Measurements from ENCODE around the gene CCL14.

CCL14 gene

DNA sequence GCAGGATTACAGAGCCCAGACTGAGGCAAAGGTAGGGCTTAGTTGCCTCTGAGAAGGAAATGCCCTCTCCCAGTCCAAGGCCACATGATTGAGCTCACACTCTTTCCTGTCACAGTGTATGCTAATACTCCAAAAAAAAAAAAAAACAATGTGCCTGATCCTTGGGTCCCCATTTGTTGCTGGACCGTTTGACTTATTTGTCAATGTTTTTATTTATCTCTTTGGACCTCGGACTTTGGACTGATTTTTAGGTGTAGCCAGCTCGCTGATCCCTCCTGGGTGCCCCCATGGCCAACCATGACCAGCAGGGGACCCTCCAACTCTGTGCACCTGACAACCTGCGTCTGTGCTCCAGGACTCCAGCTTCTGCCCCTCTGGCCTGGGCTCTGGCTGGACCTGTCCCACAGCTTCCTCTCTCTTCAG lies 4.6 kb downstream of the CCL14 start:
- TF ChIP-seq, protein P1, sequence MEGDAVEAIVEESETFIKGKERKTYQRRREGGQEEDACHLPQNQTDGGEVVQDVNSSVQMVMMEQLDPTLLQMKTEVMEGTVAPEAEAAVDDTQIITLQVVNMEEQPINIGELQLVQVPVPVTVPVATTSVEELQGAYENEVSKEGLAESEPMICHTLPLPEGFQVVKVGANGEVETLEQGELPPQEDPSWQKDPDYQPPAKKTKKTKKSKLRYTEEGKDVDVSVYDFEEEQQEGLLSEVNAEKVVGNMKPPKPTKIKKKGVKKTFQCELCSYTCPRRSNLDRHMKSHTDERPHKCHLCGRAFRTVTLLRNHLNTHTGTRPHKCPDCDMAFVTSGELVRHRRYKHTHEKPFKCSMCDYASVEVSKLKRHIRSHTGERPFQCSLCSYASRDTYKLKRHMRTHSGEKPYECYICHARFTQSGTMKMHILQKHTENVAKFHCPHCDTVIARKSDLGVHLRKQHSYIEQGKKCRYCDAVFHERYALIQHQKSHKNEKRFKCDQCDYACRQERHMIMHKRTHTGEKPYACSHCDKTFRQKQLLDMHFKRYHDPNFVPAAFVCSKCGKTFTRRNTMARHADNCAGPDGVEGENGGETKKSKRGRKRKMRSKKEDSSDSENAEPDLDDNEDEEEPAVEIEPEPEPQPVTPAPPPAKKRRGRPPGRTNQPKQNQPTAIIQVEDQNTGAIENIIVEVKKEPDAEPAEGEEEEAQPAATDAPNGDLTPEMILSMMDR (IDR thresholded peaks at IDR 0.05; ENCODE audit: low read depth, low read length) = peak; percentile 69
- no peak for TF ChIP-seq EZH2phosphoT487 (IDR thresholded peaks at IDR 0.05; ENCODE audit: low read depth)
- Histone ChIP-seq H3K4me2 (ENCODE audit: low read length) (no peak overlapping the region), H3K36me3 (replicated peaks; ENCODE audit: low read depth, low read length) (no peaks in the 10 kb centered on the region), H3K27me3 (ENCODE audit: low read depth, low read length) (peaks cover 63% of the 10 kb centered on the region), H3K9me3 (ENCODE audit: insufficient read depth, low read length) (no peaks in the 10 kb centered on the region), H3K4me3 (ENCODE audit: low read length) (no peak overlapping the region), H2AFZ (ENCODE audit: low read depth, low read length) (no peak overlapping the region), H3K4me1 (ENCODE audit: low read length) (peaks cover 14% of the 10 kb centered on the region), H4K20me1 (ENCODE audit: insufficient read depth, low read length) (no peaks in the 10 kb centered on the region), H3K27ac (ENCODE audit: low read length) (no peak overlapping the region), H3K79me2 (ENCODE audit: low read length) (no peaks in the 10 kb centered on the region), H3K9ac (ENCODE audit: low read length) (no peak overlapping the region)

DNA sequence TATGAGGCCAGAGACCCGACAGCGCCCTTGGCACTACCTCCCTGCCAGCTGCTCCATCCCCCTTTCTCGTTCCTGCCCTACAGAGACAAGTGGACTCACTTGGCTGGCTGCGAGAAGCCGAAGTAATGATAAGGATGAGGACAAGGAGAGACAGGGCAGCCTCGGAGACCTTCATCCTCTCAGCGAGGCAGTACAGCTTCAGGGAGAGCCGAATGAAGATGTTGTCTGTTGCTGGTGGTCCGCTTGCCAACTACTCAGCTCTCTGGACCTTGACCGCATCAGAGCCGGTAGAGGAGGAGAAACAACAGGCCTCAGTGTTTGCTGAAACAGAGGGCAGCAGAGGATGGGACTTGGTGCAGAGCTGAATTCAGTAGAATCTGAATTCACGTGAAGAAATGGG lies 5.3 kb downstream of the CCL14 start, which contains the start of gene CCL16:
Gene CCL16 (minus strand): TSS at position 252 of the 400 bp plus-strand sequence. CDS start 77 bp downstream, at position 175.
- Histone ChIP-seq H3K9ac (ENCODE audit: low read length) (no peak within 1 kb of the TSS), H2AFZ (ENCODE audit: low read depth, low read length) (no peak within 1 kb of the TSS), H3K4me2 (ENCODE audit: low read length) (no peak within 1 kb of the TSS), H4K20me1 (ENCODE audit: insufficient read depth, low read length) (no peaks in the 10 kb centered on the region), H3K27ac (ENCODE audit: low read length) (no peak within 1 kb of the TSS), H3K9me3 (ENCODE audit: insufficient read depth, low read length) (no peaks in the 10 kb centered on the region), H3K36me3 (replicated peaks; ENCODE audit: low read depth, low read length) (no peaks in the 10 kb centered on the region), H3K79me2 (ENCODE audit: low read length) (no peaks in the 10 kb centered on the region), H3K4me3 (ENCODE audit: low read length) (no peak within 1 kb of the TSS), H3K4me1 (ENCODE audit: low read length) (peaks cover 21% of the 10 kb centered on the region), H3K27me3 (ENCODE audit: low read depth, low read length) (peaks cover 60% of the 10 kb centered on the region)
- no peak for TF ChIP-seq EZH2phosphoT487 (IDR thresholded peaks at IDR 0.05; ENCODE audit: low read depth)
- TF ChIP-seq, protein P1 (IDR thresholded peaks at IDR 0.05; ENCODE audit: low read depth, low read length) = no peak

DNA sequence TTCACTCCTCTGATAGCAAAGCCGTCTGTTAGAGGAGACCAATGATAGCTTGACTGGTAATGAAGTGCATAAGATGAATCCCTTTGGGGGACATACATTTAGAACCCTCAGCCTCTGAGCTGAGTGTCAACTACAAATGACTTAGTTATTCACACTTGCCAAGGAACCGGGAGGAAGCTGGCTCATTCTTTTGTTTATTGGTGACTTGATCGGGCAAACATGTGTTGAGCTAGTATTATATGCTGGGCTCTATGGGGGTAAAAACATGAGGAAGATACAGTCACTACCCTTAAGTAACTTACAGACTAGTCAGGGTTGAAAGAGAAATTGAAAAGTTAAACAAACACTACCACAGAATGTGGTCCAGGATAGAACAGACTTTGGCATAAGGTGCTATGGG lies 8.2 kb downstream of the CCL14 start:
- peaks cover 24% of the 10 kb centered on the region for H3K4me1 ChIP-seq (ENCODE audit: low read length)
- H4K20me1 ChIP-seq (ENCODE audit: insufficient read depth, low read length) = no peaks in the 10 kb centered on the region
- no peaks in the 10 kb centered on the region for H3K9me3 ChIP-seq (ENCODE audit: insufficient read depth, low read length)
- no peak overlapping the region for H2AFZ ChIP-seq (ENCODE audit: low read depth, low read length)
- peaks cover 50% of the 10 kb centered on the region for H3K27me3 ChIP-seq (ENCODE audit: low read depth, low read length)
- no peak overlapping the region for H3K4me2 ChIP-seq (ENCODE audit: low read length)
- no peaks in the 10 kb centered on the region for H3K79me2 ChIP-seq (ENCODE audit: low read length)
- no peak overlapping the region for H3K27ac ChIP-seq (ENCODE audit: low read length)
- no peaks in the 10 kb centered on the region for H3K36me3 ChIP-seq (replicated peaks; ENCODE audit: low read depth, low read length)
- H3K4me3 ChIP-seq (ENCODE audit: low read length) = no peak overlapping the region
- no peak for TF ChIP-seq EZH2phosphoT487 (IDR thresholded peaks at IDR 0.05; ENCODE audit: low read depth)
- no peak overlapping the region for H3K9ac ChIP-seq (ENCODE audit: low read length)

DNA sequence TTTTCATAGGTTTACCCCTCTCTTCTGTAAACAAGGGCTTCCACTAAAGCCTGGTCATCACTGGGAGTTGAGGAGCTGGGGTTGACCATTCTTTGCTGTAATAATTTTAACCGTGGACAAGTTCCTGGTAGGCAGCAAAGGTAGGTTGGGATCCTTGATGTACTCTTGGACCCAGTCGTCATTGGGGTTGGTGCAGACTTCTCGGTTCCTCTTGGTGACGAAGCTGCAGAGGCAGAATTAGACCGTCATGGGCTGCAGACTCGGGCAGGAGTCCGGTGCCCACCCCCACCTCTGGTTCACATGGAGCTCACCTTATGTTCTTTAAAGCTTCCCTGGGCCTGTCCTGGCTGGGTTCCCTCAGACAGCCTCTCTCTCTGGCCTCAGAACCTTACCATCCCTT lies 9.0 kb downstream of the CCL14 start:
- Histone ChIP-seq H2AFZ (ENCODE audit: low read depth, low read length) (0 out of 2 replicates have a peak overlapping the region, but pooled peaks have one; percentile 53), H3K36me3 (replicated peaks; ENCODE audit: low read depth, low read length) (no peaks in the 10 kb centered on the region), H3K79me2 (ENCODE audit: low read length) (no peaks in the 10 kb centered on the region), H3K4me2 (ENCODE audit: low read length) (peak overlapping the region; percentile 73), H3K9ac (ENCODE audit: low read length) (0 out of 2 replicates have a peak overlapping the region, but pooled peaks have one; percentile 2), H3K27me3 (ENCODE audit: low read depth, low read length) (peaks cover 44% of the 10 kb centered on the region), H3K4me1 (ENCODE audit: low read length) (peaks cover 24% of the 10 kb centered on the region), H3K4me3 (ENCODE audit: low read length) (peak overlapping the region; percentile 48), H3K27ac (ENCODE audit: low read length) (no peak overlapping the region; the same call in 1 of the 2 replicates), H4K20me1 (ENCODE audit: insufficient read depth, low read length) (no peaks in the 10 kb centered on the region), H3K9me3 (ENCODE audit: insufficient read depth, low read length) (no peaks in the 10 kb centered on the region)
- no peak for TF ChIP-seq EZH2phosphoT487 (IDR thresholded peaks at IDR 0.05; ENCODE audit: low read depth)
- TF ChIP-seq, protein P1 (IDR thresholded peaks at IDR 0.05; ENCODE audit: low read depth, low read length) = no peak

All from OCI-LY3 (cell line).